GM21529 (cell line): ENCODE measurements around the gene ITPRID2.
"Not testable (repeated sequence)": the region's sequence is repeated elsewhere in the genome, so short reads cannot be mapped to it uniquely, and the experiment has no call there.

ENCODE experiments used
- ATAC-seq: cut with Tn5 transposase; IDR thresholded peaks from one replicate; pipeline ENCODE4 v1.9.1; 2021; ENCODE audit not compliant: unreplicated experiment

Gene ITPRID2

GRCh38 chr2:181958726-181959125 lies 67.2 kb downstream of the ITPRID2 start:
- no peak for ATAC-seq

DNA sequence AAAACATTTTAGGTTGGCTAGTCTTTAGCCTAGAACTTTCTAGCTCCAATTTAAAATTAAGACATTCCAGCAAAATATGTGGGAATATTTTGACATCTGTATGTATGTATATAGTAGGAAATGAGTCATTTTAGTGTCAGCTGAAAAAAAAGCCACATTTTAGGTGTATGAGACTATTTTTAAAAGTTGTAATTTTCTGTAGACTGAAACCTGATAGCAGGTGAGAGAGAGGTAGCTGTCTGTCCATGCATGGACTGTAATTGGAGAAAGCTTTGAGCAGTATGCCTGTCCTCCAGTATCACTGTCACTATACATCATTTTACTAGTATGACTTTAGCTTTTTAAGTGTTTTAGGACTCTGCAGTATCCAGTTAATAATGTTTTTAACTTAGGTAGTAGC lies 68.0 kb downstream of the ITPRID2 start:
- ATAC-seq = no peak

DNA sequence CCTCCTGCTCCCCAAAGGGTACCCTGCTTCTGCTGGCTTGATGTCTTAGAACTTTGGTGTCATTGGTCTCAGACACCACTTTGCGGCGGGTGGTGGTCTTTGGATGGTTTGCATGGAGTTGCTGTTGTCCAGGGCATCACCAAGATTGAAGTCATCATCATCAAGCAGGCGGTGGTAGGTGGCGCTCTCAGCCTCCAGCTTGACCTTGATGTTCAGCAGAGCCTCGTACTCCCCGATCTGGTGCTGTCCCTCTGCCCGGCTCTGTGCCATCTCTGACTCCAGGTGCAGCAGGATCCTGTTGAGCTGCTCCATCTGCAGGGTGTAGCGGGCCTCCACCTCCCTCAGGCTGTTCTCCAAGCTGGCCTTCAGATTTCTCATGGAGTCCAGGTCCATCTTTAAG lies 69.6 kb downstream of the ITPRID2 start:
- not testable (repeated sequence) for ATAC-seq

DNA sequence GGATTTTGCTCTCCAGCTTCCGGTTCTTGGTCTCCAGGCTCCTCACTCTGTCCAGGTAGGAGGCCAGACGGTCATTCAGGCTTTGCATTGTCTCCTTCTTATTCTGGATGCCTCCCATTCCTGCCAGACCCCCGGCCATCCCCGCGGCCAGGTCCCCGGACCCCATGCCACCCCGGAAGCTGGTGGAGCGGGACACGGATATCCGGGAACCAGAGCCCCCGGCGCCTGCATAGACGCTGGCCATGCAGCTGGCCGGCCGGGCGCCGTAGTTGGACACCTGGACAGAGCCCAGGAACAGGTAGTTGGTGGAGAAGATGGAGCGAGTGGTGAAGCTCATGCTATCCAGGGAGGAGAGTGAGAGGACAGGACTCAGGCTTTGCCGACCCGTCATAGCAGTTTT lies 70.6 kb downstream of the ITPRID2 start:
- ATAC-seq = no peak

DNA sequence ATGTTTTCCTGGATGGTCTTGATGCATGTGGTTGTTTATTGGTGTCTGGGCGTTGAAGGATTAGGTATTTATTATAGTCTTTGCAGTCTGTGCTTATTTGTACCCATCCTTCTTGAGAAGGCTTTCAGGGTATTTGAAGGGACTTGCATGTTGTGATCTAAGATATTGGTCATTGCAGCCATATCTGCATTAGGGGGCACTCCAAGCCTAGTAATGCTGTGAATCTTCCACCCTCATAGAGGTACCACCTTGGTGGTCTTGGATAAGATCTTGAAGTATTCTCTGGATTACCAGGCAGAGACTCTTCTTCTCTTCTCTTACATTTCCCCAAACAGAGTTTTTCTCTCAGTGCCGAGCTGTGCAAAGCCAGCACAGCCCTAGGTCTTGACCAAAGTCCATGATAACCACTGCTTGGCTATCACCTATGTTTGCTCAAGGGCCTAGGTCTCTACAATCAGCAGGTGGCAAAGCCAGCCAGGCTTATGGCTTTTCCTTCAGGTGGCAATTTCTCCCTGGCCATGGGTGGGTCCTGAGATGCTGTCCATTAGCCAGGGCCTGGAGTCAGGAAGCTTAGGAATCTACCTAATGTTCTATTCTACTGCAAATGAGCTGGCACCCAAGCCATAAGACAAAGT lies 78.7 kb downstream of the ITPRID2 start:
- no peak for ATAC-seq

- ATAC-seq = no peak
Observed at GRCh38 chr2:181971032-181971431, 79.5 kb downstream of the ITPRID2 start.

GRCh38 chr2:181972431-181973170 lies 81.1 kb downstream of the ITPRID2 start:
- no peak for ATAC-seq

- no peak for ATAC-seq
Observed at GRCh38 chr2:181973171-181973783, 81.7 kb downstream of the ITPRID2 start.

DNA sequence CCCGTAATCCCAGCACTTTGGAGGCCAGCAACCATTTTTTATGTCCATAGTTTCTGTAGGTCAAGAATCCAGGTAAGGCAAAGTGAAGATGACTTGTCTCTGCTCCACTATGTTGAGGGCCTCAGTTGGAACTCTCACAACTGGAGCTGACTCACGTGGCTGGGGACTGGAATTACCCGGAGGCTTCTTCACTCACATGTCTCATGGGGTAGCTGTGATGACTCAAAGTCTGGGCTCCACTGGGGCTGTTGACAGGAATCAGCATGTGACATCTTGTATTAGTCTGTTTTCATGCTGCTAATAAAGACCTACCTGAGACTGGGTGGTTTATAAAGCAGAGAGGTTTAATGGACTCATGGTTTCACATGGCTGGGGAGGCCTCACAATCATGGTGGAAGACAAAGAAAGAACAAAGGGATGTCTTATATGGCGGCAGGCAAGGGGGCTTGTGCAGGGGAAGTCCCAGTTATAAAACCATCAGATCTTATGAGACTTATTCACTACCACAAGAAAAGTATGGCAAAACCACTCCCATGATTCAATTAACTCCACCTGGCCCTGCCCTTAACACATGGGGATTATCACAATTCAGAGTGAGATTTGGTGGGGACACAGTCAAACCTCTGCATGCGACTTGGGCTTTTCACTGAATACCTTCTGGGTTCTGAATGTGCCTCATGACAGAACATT lies 86.3 kb downstream of the ITPRID2 start:
- no peak for ATAC-seq

- ATAC-seq = no peak
Observed at GRCh38 chr2:181978351-181979150, 87.0 kb downstream of the ITPRID2 start.
